Right lobe of liver (tissue), 6 donors: ENCODE results near the gene RAD23A. TPM values are rescaled to one million over a fixed set of nuclear protein-coding genes. Genes with fewer than 3 reads are reported as not detected.

Experiments used
- ATAC-seq, 4 donors: fragments of 200-7000 bp; cut with Tn5 transposase; one replicate each; pipeline ENCODE4 v1.9.1; 2020; ENCODE audit warnings: mild to moderate bottlenecking in 4 of 4, moderate library complexity in 4 of 4
- DNase-seq, 3 donors: peaks; one replicate each; pipeline ENCODE4 v3.0.0-alpha.2; 2020
- H3K27ac ChIP-seq, 3 donors: fragments of 200-600 bp; one replicate each; pipeline ENCODE4 v1.8.0; 2022
- H3K27me3 ChIP-seq, 2 donors: fragments of 200-600 bp; one replicate each; pipeline ENCODE4 v1.8.0; 2022
- H3K36me3 ChIP-seq, 4 donors: fragments of 200-600 bp; sonication (generic) in 1 of 4; one replicate each; pipeline versions ENCODE4 v1.5.1 to v1.8.0; 2017 to 2022; ENCODE audit warnings: control low read depth in 1 of 4
- H3K4me1 ChIP-seq, 4 donors: fragments of 200-600 bp; sonication (generic) in 1 of 4; one replicate each; pipeline versions ENCODE4 v1.5.1 to v1.8.0; 2017 to 2022; ENCODE audit warnings: control low read depth in 1 of 4
- H3K4me3 ChIP-seq, 3 donors: fragments of 200-600 bp; one replicate each; pipeline ENCODE4 v1.8.0; 2022
- H3K9me3 ChIP-seq, 4 donors: fragments of 200-600 bp; sonication (generic) in 1 of 4; one replicate each; pipeline versions ENCODE4 v1.5.1 to v1.8.0; 2017 to 2022; ENCODE audit warnings: control low read depth in 1 of 4
- POLR2A ChIP-seq: fragments of 450-650 bp; IDR thresholded peaks from one replicate; pipeline ENCODE4 v1.6.1; 2017; ENCODE audit warnings: antibody characterized with exemption, mild to moderate bottlenecking
- WGBS: methylation state at CpG from one replicate; pipeline ENCODE4 v1.1.6; 2018; ENCODE audit warnings: low coverage, low lambda C conversion rate; ENCODE audit not compliant: insufficient coverage; ENCODE audit errors: missing lambda C conversion rate; 5-methylcytosine and 5-hydroxymethylcytosine counted together
- intact Hi-C, 2 donors: fragments of 100-400 bp; cut with DNase I; formaldehyde crosslinking; loops; one replicate each; pipeline versions ENCODE4 v1.11.2 to v1.14.1; 2022
- total RNA-seq, 6 experiments: library from RNA; depleted of rRNA in 2 of 6; stranded (reverse); fragments of >200 nt in 2 of 6; fragmentation: NEBNext Ultra II Directional in 3 of 6; extraction: Animal tissue kit (Norgen Biotek cat#: 25700) in 3 of 6; gene quantifications; one replicate each; pipeline versions ENCODE4 v1.1.0 to v1.2.4, GENCODE V29; 2016 to 2023
- TF ChIP-seq, protein P1 (sequence below), 4 donors: fragments of 200-600 bp in 3 of 4; fragments of 450-650 bp in 1 of 4; IDR thresholded peaks; one replicate each; pipeline versions ENCODE4 v1.5.1 to v1.8.0; 2016 to 2022; ENCODE audit warnings: antibody characterized with exemption in 4 of 4, mild to moderate bottlenecking in 2 of 4
- donor health status: DM: no; HTN: yes; CAD: no.
- donor health status: DM: no; HTN: no; CAD: no.
- donor health status: DM: no; HTN: no; CAD: no.
- donor health status: DM: no; HTN: yes; CAD: no.
- donor health status: DM: no; HTN: yes; CAD: no.

Gene RAD23A
- total RNA-seq, 6 experiments from 2014 or later: 37.8 to 69.0 (median 52.9) TPM

DNA sequence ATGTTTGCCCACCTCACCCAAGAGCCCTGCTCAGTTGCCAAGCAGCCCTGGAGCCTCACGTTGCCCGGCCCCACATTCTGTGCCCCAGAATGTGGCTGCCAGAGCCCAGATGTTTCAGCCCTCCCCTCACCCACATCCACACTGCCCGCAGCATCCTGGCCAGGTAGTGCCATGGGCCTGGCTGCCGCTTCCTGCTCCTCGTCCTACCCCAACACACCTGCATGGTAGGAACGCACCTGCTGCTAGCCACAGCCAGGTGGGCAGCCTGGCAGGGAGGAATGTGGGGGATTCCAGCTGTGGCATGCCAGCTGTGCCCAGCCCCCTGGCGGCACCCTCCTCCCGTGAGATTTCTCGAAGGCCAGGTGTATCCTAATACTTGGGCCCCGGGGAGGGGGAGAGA is 42.1 kb downstream of the RAD23A start:
- no peaks in the 10 kb centered on the region for H3K9me3 ChIP-seq
- no peak overlapping the region for H3K4me3 ChIP-seq
- ATAC-seq (no peak), DNase-seq (no peak)
- no peaks in the 10 kb centered on the region for H3K27me3 ChIP-seq
- H3K4me1 ChIP-seq: no peaks in the 10 kb centered on the region
- TF ChIP-seq, protein P1, sequence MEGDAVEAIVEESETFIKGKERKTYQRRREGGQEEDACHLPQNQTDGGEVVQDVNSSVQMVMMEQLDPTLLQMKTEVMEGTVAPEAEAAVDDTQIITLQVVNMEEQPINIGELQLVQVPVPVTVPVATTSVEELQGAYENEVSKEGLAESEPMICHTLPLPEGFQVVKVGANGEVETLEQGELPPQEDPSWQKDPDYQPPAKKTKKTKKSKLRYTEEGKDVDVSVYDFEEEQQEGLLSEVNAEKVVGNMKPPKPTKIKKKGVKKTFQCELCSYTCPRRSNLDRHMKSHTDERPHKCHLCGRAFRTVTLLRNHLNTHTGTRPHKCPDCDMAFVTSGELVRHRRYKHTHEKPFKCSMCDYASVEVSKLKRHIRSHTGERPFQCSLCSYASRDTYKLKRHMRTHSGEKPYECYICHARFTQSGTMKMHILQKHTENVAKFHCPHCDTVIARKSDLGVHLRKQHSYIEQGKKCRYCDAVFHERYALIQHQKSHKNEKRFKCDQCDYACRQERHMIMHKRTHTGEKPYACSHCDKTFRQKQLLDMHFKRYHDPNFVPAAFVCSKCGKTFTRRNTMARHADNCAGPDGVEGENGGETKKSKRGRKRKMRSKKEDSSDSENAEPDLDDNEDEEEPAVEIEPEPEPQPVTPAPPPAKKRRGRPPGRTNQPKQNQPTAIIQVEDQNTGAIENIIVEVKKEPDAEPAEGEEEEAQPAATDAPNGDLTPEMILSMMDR (IDR thresholded peaks at IDR 0.05): no peak
- TF ChIP-seq POLR2A: no peak
- intact Hi-C loops: no loop called here
- 73% methylated on average over 2 of the region's 10 CpGs for WGBS
- H3K27ac ChIP-seq: no peak overlapping the region
- no peaks in the 10 kb centered on the region for H3K36me3 ChIP-seq

DNA sequence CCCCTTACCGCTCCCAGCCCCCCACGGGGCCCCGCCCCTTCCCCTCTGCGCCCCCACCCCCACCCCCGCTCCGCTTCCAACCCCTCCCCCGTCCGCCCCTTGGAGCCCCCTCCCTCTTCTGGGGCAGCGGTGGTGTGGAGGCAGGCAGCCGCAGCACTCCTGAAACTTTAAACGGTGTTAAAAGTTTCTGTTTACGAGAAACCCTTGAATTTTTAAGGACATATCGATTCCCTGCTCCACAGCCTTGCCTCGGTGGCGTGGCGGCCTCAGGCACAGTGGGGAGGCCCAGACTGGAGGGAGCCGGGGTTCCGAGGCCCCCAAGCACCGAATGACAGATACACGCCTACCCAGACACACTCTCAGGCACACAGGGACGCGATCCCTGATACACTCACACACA is 44.8 kb downstream of the RAD23A start:
- TF ChIP-seq POLR2A: no peak
- TF ChIP-seq, protein P1 (IDR thresholded peaks at IDR 0.05): no peak
- Histone ChIP-seq H3K4me1 (no peaks in the 10 kb centered on the region), H3K4me3 (no peak overlapping the region), H3K9me3 (no peaks in the 10 kb centered on the region), H3K27me3 (no peaks in the 10 kb centered on the region), H3K27ac (no peak overlapping the region), H3K36me3 (no peaks in the 10 kb centered on the region)
- no peak for DNase-seq
- 35% methylated on average over 17 of the region's 22 CpGs for WGBS
- ATAC-seq: no peak
- intact Hi-C loops: no loop called here

DNA sequence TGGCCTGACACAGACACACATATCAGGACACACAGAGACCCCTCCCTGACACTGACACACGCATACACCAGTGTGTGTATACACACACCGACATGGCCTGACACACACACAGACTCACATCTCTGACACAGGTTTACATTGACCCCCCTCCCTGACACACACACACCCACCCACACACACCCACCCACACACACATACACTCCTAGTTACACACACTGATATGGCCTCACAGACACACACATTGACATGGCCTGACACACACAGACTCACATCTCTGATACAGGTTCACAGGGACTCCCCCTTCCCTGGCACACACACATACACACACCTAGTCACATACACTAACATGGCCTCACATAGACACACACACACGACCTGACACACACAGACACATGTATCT is 45.2 kb downstream of the RAD23A start:
- WGBS: 47% methylated on average over 3 of the region's 3 CpGs
- Histone ChIP-seq H3K27me3 (no peaks in the 10 kb centered on the region), H3K27ac (no peak overlapping the region), H3K4me3 (no peak overlapping the region), H3K9me3 (no peaks in the 10 kb centered on the region), H3K36me3 (no peaks in the 10 kb centered on the region), H3K4me1 (no peaks in the 10 kb centered on the region)
- TF ChIP-seq, protein P1 (IDR thresholded peaks at IDR 0.05): no peak
- no peak for TF ChIP-seq POLR2A
- ATAC-seq (no peak), DNase-seq (no peak)
- intact Hi-C loops: no loop called here

DNA sequence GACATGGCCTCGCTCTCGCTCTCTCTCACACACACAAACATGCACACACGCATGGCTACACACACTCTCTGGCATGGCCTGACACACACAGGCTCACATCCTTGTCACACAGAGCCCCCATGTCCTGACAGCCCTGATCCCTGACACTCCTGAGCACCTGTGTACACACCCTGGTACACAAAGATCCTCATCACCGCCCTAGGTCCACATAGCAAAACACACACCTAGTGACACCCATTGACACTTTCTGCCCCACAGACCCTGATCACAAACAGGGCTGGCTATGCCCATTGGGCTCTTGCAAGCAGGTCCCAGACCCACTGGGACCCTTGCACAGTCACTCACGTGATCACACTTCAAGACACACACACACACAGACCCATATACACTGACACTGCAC is 45.6 kb downstream of the RAD23A start:
- intact Hi-C loops: no loop called here
- DNase-seq (no peak), ATAC-seq (no peak)
- H3K27me3 ChIP-seq: no peaks in the 10 kb centered on the region
- 83% methylated on average over 4 of the region's 5 CpGs for WGBS
- H3K27ac ChIP-seq: no peak overlapping the region
- no peak overlapping the region for H3K4me3 ChIP-seq
- H3K4me1 ChIP-seq: no peaks in the 10 kb centered on the region
- no peaks in the 10 kb centered on the region for H3K9me3 ChIP-seq
- no peak for TF ChIP-seq POLR2A
- TF ChIP-seq, protein P1 (IDR thresholded peaks at IDR 0.05): no peak
- no peaks in the 10 kb centered on the region for H3K36me3 ChIP-seq

DNA sequence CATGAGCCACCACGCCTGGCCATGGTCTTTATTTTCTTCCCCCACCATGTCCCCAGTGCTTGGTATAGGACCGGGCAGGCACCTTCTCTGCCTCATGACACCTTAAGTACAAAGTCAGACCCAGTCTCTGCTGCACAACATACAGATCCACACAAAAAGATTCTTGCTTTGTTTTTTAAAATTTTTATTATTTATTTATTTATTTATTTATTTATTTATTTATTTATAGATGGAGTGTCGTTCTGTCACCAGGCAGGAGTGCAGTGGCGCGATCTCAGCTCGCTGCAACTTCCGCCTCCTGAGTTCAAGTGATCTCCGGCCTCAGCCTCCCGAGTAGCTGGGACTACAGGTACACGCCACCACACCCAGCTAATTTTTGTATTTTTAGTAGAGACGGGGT is 47.1 kb downstream of the RAD23A start:
- H3K4me3 ChIP-seq: no peak overlapping the region
- ATAC-seq (no peak), DNase-seq (no peak)
- WGBS: 91% methylated on average over 10 of the region's 11 CpGs
- H3K27me3 ChIP-seq: no peaks in the 10 kb centered on the region
- no peaks in the 10 kb centered on the region for H3K9me3 ChIP-seq
- intact Hi-C loops: no loop called here
- H3K36me3 ChIP-seq: no peaks in the 10 kb centered on the region
- TF ChIP-seq, protein P1 (IDR thresholded peaks at IDR 0.05): no peak
- TF ChIP-seq POLR2A: no peak
- H3K4me1 ChIP-seq: peaks cover 0 to 11% (median 3%) of the 10 kb centered on the region in 4 donors
- no peak overlapping the region for H3K27ac ChIP-seq
